Measurements from ENCODE around the gene SLIT1.

SLIT1 gene

DNA sequence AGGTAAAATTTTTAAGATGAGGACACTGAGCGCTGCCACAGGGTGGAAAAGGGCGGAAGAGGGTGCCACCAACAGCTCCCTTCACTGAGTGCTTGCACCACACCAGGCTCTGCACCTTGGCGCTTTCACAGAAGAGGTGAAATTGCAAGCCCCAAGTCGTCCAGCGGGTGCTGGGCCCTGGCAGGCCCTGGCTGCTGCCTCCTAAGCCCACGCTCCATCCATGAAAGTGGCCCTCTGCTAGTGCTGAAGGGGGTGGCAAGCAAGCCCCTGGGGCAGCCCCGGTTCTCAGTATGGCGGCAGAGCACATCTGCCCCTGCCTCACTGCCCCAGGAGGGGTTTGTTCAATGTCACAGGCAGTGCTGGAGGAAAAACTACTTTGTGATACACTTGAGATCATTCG lies 95.1 kb downstream of the SLIT1 start:
- no peaks in the 10 kb centered on the region for H3K9me3 ChIP-seq (ENCODE audit: severe bottlenecking)
- TF ChIP-seq CTCF (IDR thresholded peaks at IDR 0.05; ENCODE audit: poor library complexity, severe bottlenecking): no peak
- H3K27ac ChIP-seq (ENCODE audit: poor library complexity, severe bottlenecking): no peak overlapping the region
- no peak overlapping the region for H3K4me3 ChIP-seq (ENCODE audit: severe bottlenecking)
- DNase-seq (ENCODE audit: low spot score) (no peak), ATAC-seq (ENCODE audit: low read depth) (no peak)
- no peaks in the 10 kb centered on the region for H3K4me1 ChIP-seq (ENCODE audit: insufficient read depth, poor library complexity, severe bottlenecking)
- no peaks in the 10 kb centered on the region for H3K27me3 ChIP-seq (ENCODE audit: insufficient read depth, poor library complexity, severe bottlenecking)
- H3K36me3 ChIP-seq (ENCODE audit: low read depth): no peaks in the 10 kb centered on the region

- H3K9me3 ChIP-seq (ENCODE audit: severe bottlenecking): no peaks in the 10 kb centered on the region
- no peak for TF ChIP-seq CTCF (IDR thresholded peaks at IDR 0.05; ENCODE audit: poor library complexity, severe bottlenecking)
- DNase-seq (ENCODE audit: low spot score): no peak
- H3K4me3 ChIP-seq (ENCODE audit: severe bottlenecking): no peak overlapping the region
- no peaks in the 10 kb centered on the region for H3K4me1 ChIP-seq (ENCODE audit: insufficient read depth, poor library complexity, severe bottlenecking)
- H3K27me3 ChIP-seq (ENCODE audit: insufficient read depth, poor library complexity, severe bottlenecking): no peaks in the 10 kb centered on the region
- H3K36me3 ChIP-seq (ENCODE audit: low read depth): no peaks in the 10 kb centered on the region
- no peak overlapping the region for H3K27ac ChIP-seq (ENCODE audit: poor library complexity, severe bottlenecking)
- ATAC-seq (ENCODE audit: low read depth): no peak
These were observed 95.7 kb downstream of the SLIT1 start for GRCh38 chr10:97090035-97090434.

- Histone ChIP-seq H3K27ac (ENCODE audit: poor library complexity, severe bottlenecking) (no peak overlapping the region), H3K4me3 (ENCODE audit: severe bottlenecking) (no peak overlapping the region), H3K4me1 (ENCODE audit: insufficient read depth, poor library complexity, severe bottlenecking) (no peaks in the 10 kb centered on the region), H3K36me3 (ENCODE audit: low read depth) (no peaks in the 10 kb centered on the region), H3K9me3 (ENCODE audit: severe bottlenecking) (no peaks in the 10 kb centered on the region), H3K27me3 (ENCODE audit: insufficient read depth, poor library complexity, severe bottlenecking) (no peaks in the 10 kb centered on the region)
- no peak for TF ChIP-seq CTCF (IDR thresholded peaks at IDR 0.05; ENCODE audit: poor library complexity, severe bottlenecking)
- ATAC-seq (ENCODE audit: low read depth) (peak; percentile 91), DNase-seq (ENCODE audit: low spot score) (peak; percentile 78)
These were observed 96.4 kb downstream of the SLIT1 start for GRCh38 chr10:97089209-97089870.

DNA sequence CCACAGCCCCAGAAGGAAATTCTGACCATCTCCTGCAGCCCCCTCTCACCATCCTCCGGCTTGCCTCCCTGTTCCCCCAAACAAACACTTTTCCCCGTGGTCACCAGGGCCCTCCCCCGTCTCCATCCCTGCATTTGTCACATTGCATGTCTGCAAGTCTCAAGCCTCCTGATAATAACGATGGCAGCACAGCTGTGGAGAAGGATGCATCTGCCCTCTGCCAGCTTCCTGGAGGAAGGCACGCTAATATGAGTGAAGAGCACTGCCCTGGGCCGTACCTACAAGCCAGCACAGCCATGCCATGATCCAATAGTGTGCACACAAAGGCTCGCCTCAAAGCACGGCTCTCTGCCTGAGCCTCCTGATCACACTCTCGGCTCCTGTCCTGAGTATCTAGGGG lies 98.5 kb downstream of the SLIT1 start:
- Histone ChIP-seq H3K4me1 (ENCODE audit: insufficient read depth, poor library complexity, severe bottlenecking) (no peaks in the 10 kb centered on the region), H3K9me3 (ENCODE audit: severe bottlenecking) (no peaks in the 10 kb centered on the region), H3K4me3 (ENCODE audit: severe bottlenecking) (no peak overlapping the region), H3K36me3 (ENCODE audit: low read depth) (no peaks in the 10 kb centered on the region), H3K27me3 (ENCODE audit: insufficient read depth, poor library complexity, severe bottlenecking) (no peaks in the 10 kb centered on the region), H3K27ac (ENCODE audit: poor library complexity, severe bottlenecking) (no peak overlapping the region)
- ATAC-seq (ENCODE audit: low read depth): no peak
- DNase-seq (ENCODE audit: low spot score): no peak
- TF ChIP-seq CTCF (IDR thresholded peaks at IDR 0.05; ENCODE audit: poor library complexity, severe bottlenecking): no peak

DNA sequence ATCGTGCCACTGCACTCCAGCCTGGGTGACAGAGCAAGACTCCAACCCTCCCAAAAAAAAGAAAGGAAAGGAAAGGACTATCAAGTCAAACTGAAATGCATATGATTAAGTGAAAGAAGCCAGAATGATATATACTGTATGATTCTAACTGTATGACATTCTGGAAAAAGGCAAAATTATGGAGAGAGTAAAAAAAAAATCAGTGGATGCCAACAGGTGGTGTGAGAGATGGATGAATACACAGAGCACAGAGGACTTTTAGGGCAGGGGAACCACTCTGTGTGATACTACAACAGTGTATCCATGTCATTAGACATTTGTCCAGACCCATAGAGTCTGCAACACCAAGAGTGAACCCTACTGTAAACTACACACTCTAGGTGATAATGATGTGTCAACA lies 99.2 kb downstream of the SLIT1 start:
- Histone ChIP-seq H3K36me3 (ENCODE audit: low read depth) (no peaks in the 10 kb centered on the region), H3K9me3 (ENCODE audit: severe bottlenecking) (no peaks in the 10 kb centered on the region), H3K4me1 (ENCODE audit: insufficient read depth, poor library complexity, severe bottlenecking) (no peaks in the 10 kb centered on the region), H3K27me3 (ENCODE audit: insufficient read depth, poor library complexity, severe bottlenecking) (no peaks in the 10 kb centered on the region), H3K27ac (ENCODE audit: poor library complexity, severe bottlenecking) (no peak overlapping the region), H3K4me3 (ENCODE audit: severe bottlenecking) (no peak overlapping the region)
- ATAC-seq (ENCODE audit: low read depth) (no peak), DNase-seq (ENCODE audit: low spot score) (no peak)
- TF ChIP-seq CTCF (IDR thresholded peaks at IDR 0.05; ENCODE audit: poor library complexity, severe bottlenecking): no peak

Data from RWPE2 (cell line).